Ishikawa (cell line): ENCODE data around the gene HES1.

ENCODE experiments used
- CEBPB ChIP-seq: IDR thresholded peaks from 2 replicates; pipeline ENCODE4 v1.6.1; 2012
- EP300 ChIP-seq: IDR thresholded peaks from 2 replicates; pipeline ENCODE4 v1.6.1; 2012; ENCODE audit warnings: borderline replicate concordance
- FOXM1 ChIP-seq: IDR thresholded peaks from 2 replicates; pipeline ENCODE4 v1.6.1; 2012; ENCODE audit warnings: low read depth, borderline replicate concordance
- TAF1 ChIP-seq: IDR thresholded peaks from 2 replicates; pipeline ENCODE4 v1.6.1; 2012; ENCODE audit warnings: low read depth, mild to moderate bottlenecking

GRCh38 chr3:194145702-194146101, 9.8 kb downstream of the HES1 start:
- TF ChIP-seq TAF1: no peak
- TF ChIP-seq EP300: no peak
- no peak for TF ChIP-seq CEBPB
- TF ChIP-seq FOXM1: no peak
